Caco-2 (cell line): Measurements from ENCODE around the gene TTC9C. TPM values are rescaled to one million over a fixed set of nuclear protein-coding genes. Genes with fewer than 3 reads are reported as not detected.
A peak's percentile ranks its signal among the peaks of the same experiment; 100 is the strongest.

Source experiments
- BruUV-seq: library from RNA; stranded (reverse); fragments of 400-500 nt; replicated peaks from 2 replicates; lab custom pipeline; 2021; lab: Mats Ljungman, UMichigan
- CTCF ChIA-PET: fragments of 300-600 bp; sonication (Branson Sonifier 250); formaldehyde crosslinking; loops from one replicate; lab custom pipeline; 2022; ENCODE audit warnings: antibody characterized with exemption; lab: Charles Lee
- POLR2A ChIA-PET: fragments of 300-600 bp; sonication (Branson Sonifier 250); formaldehyde crosslinking; loops from one replicate; lab custom pipeline; 2022; ENCODE audit warnings: antibody characterized with exemption; lab: Charles Lee
- DNase-seq, 2 experiments: peaks; one replicate each; pipeline versions ENCODE4 v3.0.0 to v3.0.0-alpha.2; 2020 to 2022
- H3K27me3 ChIP-seq: replicated peaks from 2 replicates; pipeline ENCODE4 v1.6.0; 2011; ENCODE audit warnings: low read length; ENCODE audit not compliant: control insufficient read depth, insufficient read depth
- H3K36me3 ChIP-seq: 2 replicates; pipeline ENCODE4 v1.5.1; 2011; ENCODE audit warnings: low read length; ENCODE audit not compliant: control insufficient read depth, insufficient read depth
- H3K4me1 ChIP-seq: fragments of 250-450 bp; sonication (Bioruptor Pico); 2 replicates; pipeline ENCODE4 v1.5.1; 2020; ENCODE audit warnings: mild to moderate bottlenecking
- H3K4me3 ChIP-seq: 2 replicates; pipeline ENCODE4 v1.5.1; 2011; ENCODE audit warnings: low read depth, mild to moderate bottlenecking, control low read depth, low read length
- H3K9me3 ChIP-seq: fragments of 250-450 bp; sonication (Bioruptor Pico); 2 replicates; pipeline ENCODE4 v1.5.1; 2020; ENCODE audit warnings: mild to moderate bottlenecking, moderate library complexity
- H3K27ac Mint-ChIP-seq: one replicate; pipeline ENCODE4 v1.8.0; 2022; ENCODE audit warnings: mixed read lengths; ENCODE audit not compliant: unreplicated experiment
- H3K27me3 Mint-ChIP-seq: one replicate; pipeline ENCODE4 v1.8.0; 2022; ENCODE audit warnings: mixed read lengths; ENCODE audit not compliant: insufficient read depth, unreplicated experiment
- H3K36me3 Mint-ChIP-seq: one replicate; pipeline ENCODE4 v1.8.0; 2022; ENCODE audit warnings: mild to moderate bottlenecking, mixed read lengths; ENCODE audit not compliant: insufficient read depth, unreplicated experiment
- H3K4me1 Mint-ChIP-seq: one replicate; pipeline ENCODE4 v1.8.0; 2022; ENCODE audit warnings: low read depth, mixed read lengths; ENCODE audit not compliant: unreplicated experiment
- H3K4me3 Mint-ChIP-seq: one replicate; pipeline ENCODE4 v1.8.0; 2022; ENCODE audit warnings: mild to moderate bottlenecking, moderate library complexity, mixed read lengths; ENCODE audit not compliant: unreplicated experiment
- H3K9me3 Mint-ChIP-seq: one replicate; pipeline ENCODE4 v1.8.0; 2022; ENCODE audit warnings: mixed read lengths; ENCODE audit not compliant: unreplicated experiment
- intact Hi-C: fragments of 100-400 bp; cut with micrococcal nuclease; formaldehyde crosslinking; loops from one replicate; pipeline ENCODE4 v1.10.0; 2022; ENCODE audit not compliant: unreplicated experiment
- total RNA-seq: library from RNA; stranded (reverse); gene quantifications from 2 replicates; pipeline ENCODE4 v1.2.3, GENCODE V29; 2022
- TF ChIP-seq, protein P1 (sequence below), 2 experiments: fragments of 200-600 bp in 1 of 2; IDR thresholded peaks; 1 replicate in 1 of 2; 2 replicates in 1 of 2; pipeline versions ENCODE4 v1.5.1 to v1.8.0; 2011 to 2022; ENCODE audit warnings: antibody characterized with exemption in 1 of 2, control low read depth in 1 of 2, inconsistent platforms in 1 of 2, low read depth in 1 of 2, low read length in 1 of 2, mild to moderate bottlenecking in 1 of 2, moderate library complexity in 1 of 2; ENCODE audit not compliant: insufficient read depth in 1 of 2, severe bottlenecking in 1 of 2, unreplicated experiment in 1 of 2

TTC9C gene
- total RNA-seq, 1 experiment from 2014 or later, result 53.6 TPM

DNA sequence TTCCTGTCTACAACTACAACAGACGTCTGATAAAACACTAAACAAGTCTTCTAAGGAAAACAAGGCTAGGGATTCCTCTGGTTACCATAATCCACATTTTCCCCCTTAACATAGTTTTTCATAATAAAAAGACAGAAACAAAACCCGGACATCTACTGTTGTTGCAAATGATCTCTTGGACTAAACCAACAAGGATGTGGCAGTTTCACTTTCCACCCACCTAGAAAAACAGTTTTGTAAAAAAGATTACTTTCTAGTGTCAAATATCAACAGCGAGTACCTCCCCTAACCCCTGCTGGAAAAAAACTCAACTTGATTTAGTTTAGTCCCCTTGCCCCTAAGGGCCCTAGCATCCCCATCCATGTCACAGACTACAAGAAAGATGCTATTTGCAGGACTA, 15.4 kb upstream of the TTC9C start:
- Mint-ChIP-seq H3K9me3 (no peaks in the 10 kb centered on the region), H3K4me3 (no peak overlapping the region), H3K4me1 (peaks cover 31% of the 10 kb centered on the region), H3K27ac (peak overlapping the region; percentile 85), H3K36me3 (peaks cover 100% of the 10 kb centered on the region), H3K27me3 (no peaks in the 10 kb centered on the region)
- Histone ChIP-seq H3K4me3 (no peak overlapping the region), H3K27me3 (no peaks in the 10 kb centered on the region), H3K4me1 (peaks cover 21% of the 10 kb centered on the region), H3K36me3 (peaks cover 13% of the 10 kb centered on the region), H3K9me3 (no peaks in the 10 kb centered on the region)
- TF ChIP-seq, protein P1, sequence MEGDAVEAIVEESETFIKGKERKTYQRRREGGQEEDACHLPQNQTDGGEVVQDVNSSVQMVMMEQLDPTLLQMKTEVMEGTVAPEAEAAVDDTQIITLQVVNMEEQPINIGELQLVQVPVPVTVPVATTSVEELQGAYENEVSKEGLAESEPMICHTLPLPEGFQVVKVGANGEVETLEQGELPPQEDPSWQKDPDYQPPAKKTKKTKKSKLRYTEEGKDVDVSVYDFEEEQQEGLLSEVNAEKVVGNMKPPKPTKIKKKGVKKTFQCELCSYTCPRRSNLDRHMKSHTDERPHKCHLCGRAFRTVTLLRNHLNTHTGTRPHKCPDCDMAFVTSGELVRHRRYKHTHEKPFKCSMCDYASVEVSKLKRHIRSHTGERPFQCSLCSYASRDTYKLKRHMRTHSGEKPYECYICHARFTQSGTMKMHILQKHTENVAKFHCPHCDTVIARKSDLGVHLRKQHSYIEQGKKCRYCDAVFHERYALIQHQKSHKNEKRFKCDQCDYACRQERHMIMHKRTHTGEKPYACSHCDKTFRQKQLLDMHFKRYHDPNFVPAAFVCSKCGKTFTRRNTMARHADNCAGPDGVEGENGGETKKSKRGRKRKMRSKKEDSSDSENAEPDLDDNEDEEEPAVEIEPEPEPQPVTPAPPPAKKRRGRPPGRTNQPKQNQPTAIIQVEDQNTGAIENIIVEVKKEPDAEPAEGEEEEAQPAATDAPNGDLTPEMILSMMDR (IDR thresholded peaks at IDR 0.05; ENCODE audit: insufficient read depth in 1 of 2, low read depth in 1 of 2, low read length in 1 of 2, severe bottlenecking in 1 of 2, unreplicated experiment in 1 of 2), result no peak
- ChIA-PET CTCF (no interaction called here), POLR2A (interaction anchor here (1.7 to 2.0 kb wide), 2 partner anchors 14 to 48 kb away, joined by 7 to 13 read pairs; partner anchors contain the start of genes C11orf98, CSKMT and HNRNPUL2)
- DNase-seq, result no peak
- TSS peak; percentile 31 for BruUV-seq
- intact Hi-C loops, result loop anchor here (1.0 to 2.0 kb wide), 2 partner anchors 9 to 14 kb away; partner anchors contain the start of gene HNRNPUL2

- Mint-ChIP-seq H3K4me1 (peaks cover 36% of the 10 kb centered on the region), H3K27me3 (no peaks in the 10 kb centered on the region), H3K36me3 (peaks cover 100% of the 10 kb centered on the region), H3K9me3 (no peaks in the 10 kb centered on the region), H3K27ac (peak overlapping the region; percentile 85), H3K4me3 (peak overlapping the region; percentile 42)
- peaks cover 14% of the 10 kb centered on the region for H3K36me3 ChIP-seq
- TF ChIP-seq, protein P1 (IDR thresholded peaks at IDR 0.05; ENCODE audit: insufficient read depth in 1 of 2, low read depth in 1 of 2, low read length in 1 of 2, severe bottlenecking in 1 of 2, unreplicated experiment in 1 of 2), result peak in 1 of 2 experiments; percentile 19
- ChIA-PET POLR2A (interaction anchor here (1.7 to 2.0 kb wide), 2 partner anchors 14 to 48 kb away, joined by 7 to 13 read pairs; partner anchors contain the start of genes C11orf98, CSKMT and HNRNPUL2), CTCF (interaction anchor here (1.6 kb wide), 2 partner anchors 19 to 41 kb away, joined by 4 read pairs; partner anchors contain the start of gene ZBTB3)
- BruUV-seq, result no TSS peak
- H3K9me3 ChIP-seq, result no peaks in the 10 kb centered on the region
- DNase-seq, result peak; percentile 86 to 89
- peaks cover 21% of the 10 kb centered on the region for H3K4me1 ChIP-seq
- H3K27me3 ChIP-seq, result no peaks in the 10 kb centered on the region
- intact Hi-C loops, result loop anchor here (1.0 to 2.0 kb wide), 2 partner anchors 9 to 13 kb away; partner anchors contain the start of gene HNRNPUL2
- H3K4me3 ChIP-seq, result no peak overlapping the region
These were observed 14.9 kb upstream of the TTC9C start for GRCh38 chr11:62713343-62713742.

- no peak overlapping the region for H3K4me3 Mint-ChIP-seq
- H3K27me3 Mint-ChIP-seq, result no peaks in the 10 kb centered on the region
- peaks cover 36% of the 10 kb centered on the region for H3K4me1 Mint-ChIP-seq
- H3K9me3 Mint-ChIP-seq, result no peaks in the 10 kb centered on the region
- peaks cover 21% of the 10 kb centered on the region for H3K4me1 ChIP-seq
- H3K27ac Mint-ChIP-seq, result peak overlapping the region; percentile 40
- TF ChIP-seq, protein P1 (IDR thresholded peaks at IDR 0.05; ENCODE audit: insufficient read depth in 1 of 2, low read depth in 1 of 2, low read length in 1 of 2, severe bottlenecking in 1 of 2, unreplicated experiment in 1 of 2), result no peak
- H3K4me3 ChIP-seq, result no peak overlapping the region
- H3K27me3 ChIP-seq, result no peaks in the 10 kb centered on the region
- intact Hi-C loops, result no loop called here
- H3K36me3 ChIP-seq, result peaks cover 18% of the 10 kb centered on the region
- POLR2A ChIA-PET, result no interaction called here
- H3K36me3 Mint-ChIP-seq, result peaks cover 100% of the 10 kb centered on the region
- no peaks in the 10 kb centered on the region for H3K9me3 ChIP-seq
- CTCF ChIA-PET, result interaction anchor here (0.6 kb wide), 1 partner anchor 22 kb away, joined by 3 read pairs; no protein-coding TSS in a partner anchor
- BruUV-seq, result no TSS peak
- no peak for DNase-seq
These were observed 12.8 kb upstream of the TTC9C start for GRCh38 chr11:62715150-62716130.
